GM18505 (cell line): ENCODE data around the gene GUCY1A1.
A peak's percentile ranks its signal among the peaks of the same experiment; 100 is the strongest.

Experiments
- ATAC-seq: cut with Tn5 transposase; IDR thresholded peaks from one replicate; pipeline ENCODE4 v1.9.1; 2021; ENCODE audit not compliant: unreplicated experiment
- POLR2A ChIP-seq: IDR thresholded peaks from 4 replicates; pipeline ENCODE4 v1.6.1; 2011; ENCODE audit warnings: borderline replicate concordance; ENCODE audit not compliant: insufficient read depth, insufficient read length; ENCODE audit errors: extremely low read depth

GUCY1A1 gene

DNA sequence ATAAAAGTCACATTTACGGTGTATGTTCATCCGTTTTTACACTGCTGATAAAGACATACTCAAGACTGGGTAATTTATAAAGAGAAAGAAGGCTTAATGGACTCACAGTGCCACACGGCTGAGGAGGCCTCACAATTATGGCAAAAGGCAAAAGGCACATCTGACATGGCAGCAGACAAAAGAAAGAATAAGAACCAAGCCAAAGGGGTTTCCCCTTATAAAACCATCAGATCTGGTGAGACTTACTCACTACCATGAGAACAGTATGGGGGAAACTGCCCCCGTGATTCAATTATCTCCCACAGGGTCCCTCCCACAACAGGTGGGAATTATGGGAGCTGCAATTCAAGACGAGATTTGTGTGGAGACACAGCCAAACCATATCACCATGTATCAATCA, 84.9 kb downstream of the GUCY1A1 start:
- no peak for TF ChIP-seq POLR2A
- no peak for ATAC-seq

DNA sequence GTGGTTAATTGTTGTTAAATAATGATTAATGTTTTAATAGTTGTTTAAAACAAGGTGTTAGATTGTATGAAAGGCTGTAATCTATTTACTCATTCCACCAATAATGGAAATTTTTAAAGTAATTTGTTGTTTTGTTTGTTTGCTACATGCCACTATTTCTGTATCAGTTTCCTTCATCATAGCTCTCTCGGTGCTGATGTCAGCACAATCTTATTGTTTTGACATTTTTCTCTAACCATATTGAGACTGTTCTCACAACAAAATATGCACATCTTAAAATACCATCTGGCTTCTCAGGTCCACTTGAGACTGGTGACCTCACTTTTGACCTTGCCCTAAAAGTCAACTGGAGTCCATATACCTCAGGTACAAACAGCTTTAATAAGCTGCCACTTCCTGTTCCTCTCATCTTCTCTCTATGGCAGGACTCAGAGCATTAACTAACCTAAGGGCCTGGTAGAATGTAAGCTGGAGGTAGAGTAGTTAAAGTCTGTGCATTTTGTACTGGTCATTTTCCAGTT, 91.2 kb downstream of the GUCY1A1 start:
- ATAC-seq = no peak
- TF ChIP-seq POLR2A = no peak

DNA sequence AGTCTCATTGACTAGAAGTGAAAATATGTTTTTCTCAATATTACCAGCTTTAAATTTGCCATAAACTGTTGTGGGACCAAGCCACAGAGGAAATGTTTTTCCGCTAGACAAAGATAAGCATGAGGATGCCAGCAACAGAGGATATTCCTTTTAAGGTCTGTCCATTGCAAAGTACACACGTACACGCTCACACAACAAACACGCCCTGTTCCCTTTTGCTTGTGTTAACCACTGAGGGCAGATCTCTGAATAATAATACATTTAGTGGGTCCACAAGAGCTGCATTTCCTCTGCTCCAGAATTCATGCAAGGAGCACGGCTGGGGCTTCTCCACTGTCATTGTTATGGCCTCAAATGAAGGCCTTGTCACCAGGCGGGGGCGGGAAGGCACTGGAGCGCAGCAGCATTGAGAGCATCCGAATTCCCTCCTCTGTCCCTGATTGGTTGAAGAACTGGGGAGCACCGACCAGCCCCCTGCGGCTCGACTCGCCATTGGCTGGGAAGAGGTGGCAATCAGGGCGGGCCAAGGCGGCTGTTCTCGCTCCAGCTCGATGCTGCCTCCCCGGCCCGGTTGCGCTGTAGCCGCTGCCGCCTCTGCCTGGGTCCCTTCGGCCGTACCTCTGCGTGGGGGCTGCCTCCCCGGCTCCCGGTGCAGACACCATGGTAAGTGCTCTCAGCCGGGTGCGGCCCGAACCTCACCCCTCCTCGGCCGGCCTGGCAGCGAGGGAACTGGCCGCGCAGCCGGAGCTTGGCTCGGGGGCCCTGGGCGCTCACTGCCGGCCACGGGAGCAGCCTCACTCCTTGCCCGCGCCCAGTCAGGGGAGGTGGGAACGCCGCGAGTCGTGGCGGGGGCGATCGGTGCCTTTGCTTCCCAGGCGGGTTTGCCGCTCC, 92.1 kb downstream of the GUCY1A1 start, which contains the start of gene GUCY1B1:
GUCY1B1 (plus strand) TSS at position 541 of the 891 bp plus-strand sequence; CDS start at position 661, 120 bp downstream.
- ATAC-seq = peak; percentile 98
- no peak for TF ChIP-seq POLR2A

DNA sequence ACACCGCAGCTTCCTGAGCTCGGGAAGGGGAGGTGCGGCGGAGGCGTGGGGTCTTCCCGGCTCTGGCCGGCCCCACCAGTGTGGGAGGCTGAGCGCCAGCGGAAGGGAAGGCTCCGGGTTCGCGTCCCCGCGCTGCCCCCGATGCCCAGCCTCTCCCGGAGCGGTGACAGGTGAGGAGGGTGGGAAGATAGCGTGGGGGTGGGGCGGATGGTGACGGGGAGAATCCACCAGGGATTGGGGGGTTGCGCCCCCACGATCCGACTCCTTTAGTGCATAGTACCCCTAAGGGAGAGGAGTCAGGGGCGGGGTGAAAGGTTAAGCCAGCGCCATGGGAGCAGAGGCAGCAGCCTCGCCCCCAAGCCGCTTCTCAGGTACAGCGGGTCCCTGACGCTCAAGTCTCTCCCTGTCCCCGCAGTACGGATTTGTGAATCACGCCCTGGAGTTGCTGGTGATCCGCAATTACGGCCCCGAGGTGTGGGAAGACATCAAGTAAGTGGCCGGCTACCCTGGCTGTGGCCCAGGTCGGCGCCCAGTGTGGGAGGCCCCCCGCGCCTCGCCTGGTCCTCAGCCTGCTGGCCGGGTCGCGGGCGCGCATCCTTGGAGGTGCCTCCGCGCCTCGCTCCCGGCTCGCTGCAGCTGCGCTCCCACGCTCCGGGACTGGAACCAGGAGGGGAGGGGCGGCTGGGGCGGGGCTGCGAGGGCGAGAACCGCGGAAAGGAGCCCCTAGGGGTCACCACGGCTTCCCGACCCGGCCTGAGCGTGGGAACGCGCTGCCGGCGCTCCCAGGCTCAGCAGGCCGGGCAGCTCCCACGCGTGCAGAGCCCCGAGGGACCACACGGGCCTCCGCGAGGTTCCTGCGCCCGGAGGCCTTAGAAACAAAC, 93.0 kb downstream of the GUCY1A1 start:
- TF ChIP-seq POLR2A = no peak
- peak; percentile 25 for ATAC-seq

DNA sequence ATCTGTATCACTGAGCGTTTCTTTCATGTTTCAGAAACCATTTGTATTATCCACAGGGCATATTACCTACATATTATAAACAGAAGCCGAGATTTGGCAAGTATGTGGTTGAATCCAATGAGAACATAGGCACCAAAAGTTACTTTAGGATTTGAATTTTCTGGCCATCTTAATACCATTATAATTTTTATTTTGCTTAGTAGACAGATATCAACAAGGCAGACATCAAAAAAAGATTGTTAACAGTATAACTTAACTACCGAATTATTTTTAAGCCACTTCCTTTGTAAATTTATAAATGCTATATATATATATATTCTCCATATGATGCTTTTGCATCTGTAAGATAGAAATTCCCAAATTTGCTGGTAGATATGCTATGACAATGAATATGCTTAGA, 94.4 kb downstream of the GUCY1A1 start:
- ATAC-seq = no peak
- no peak for TF ChIP-seq POLR2A

DNA sequence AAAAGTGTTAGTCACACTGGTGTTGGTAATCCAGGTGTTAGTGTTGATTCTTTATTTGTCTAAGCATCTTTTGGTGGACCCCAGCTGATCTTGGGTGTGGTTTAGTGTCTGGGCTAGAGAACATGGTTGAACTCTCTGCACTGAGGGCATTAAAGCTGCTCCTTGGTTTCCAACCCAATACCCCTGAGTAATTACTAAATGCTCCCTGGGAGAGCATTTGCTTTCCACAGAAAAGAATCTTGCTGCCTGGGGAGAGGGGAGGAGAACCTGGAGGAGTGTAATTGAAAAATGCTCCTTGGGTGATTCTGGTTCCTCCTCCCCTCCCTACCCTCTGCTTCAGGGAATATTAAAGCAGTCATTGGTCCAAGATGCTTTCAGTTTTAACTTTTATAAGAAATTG, 95.3 kb downstream of the GUCY1A1 start:
- ATAC-seq = no peak

DNA sequence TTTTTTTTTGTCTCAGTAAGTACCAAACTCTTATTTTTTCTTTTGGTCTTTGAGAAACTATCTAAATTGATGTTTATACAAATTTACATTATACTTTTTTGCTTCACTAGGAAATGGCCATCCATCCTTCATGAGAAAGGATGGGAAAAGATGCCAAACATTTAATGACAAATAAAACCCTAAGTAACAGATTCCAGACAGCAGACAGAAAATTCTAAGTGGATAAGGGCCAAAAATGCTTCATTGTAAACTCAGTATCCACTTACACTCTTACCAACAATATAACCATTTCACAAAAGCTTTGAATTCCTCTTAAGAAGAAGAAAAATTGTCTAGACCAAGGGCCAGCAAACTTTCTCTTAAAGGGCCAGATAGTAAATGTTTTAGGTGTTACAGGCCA, 95.7 kb downstream of the GUCY1A1 start:
- TF ChIP-seq POLR2A = no peak
- no peak for ATAC-seq

More for the DNA sequence above, 95.3 kb downstream of the GUCY1A1 start:
- TF ChIP-seq POLR2A = no peak

DNA sequence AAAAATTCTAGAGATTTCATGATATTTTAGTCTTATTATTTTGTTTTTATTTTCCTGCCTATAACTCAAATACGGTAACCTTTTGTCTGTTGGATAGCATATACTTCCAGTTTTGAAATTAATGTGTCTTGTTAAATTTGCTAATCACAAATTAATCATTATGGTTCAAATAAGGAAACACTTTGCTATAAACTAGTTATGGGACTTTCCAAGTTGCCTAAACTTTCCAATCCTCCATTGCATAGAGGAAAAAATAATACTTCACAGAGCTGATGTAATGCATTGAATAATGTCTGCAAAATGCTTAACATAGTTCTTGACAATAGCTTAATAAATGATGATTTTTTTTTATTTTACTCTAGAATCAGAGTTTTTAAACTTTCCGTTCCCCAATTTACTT, 96.9 kb downstream of the GUCY1A1 start:
- no peak for ATAC-seq
- TF ChIP-seq POLR2A = no peak

DNA sequence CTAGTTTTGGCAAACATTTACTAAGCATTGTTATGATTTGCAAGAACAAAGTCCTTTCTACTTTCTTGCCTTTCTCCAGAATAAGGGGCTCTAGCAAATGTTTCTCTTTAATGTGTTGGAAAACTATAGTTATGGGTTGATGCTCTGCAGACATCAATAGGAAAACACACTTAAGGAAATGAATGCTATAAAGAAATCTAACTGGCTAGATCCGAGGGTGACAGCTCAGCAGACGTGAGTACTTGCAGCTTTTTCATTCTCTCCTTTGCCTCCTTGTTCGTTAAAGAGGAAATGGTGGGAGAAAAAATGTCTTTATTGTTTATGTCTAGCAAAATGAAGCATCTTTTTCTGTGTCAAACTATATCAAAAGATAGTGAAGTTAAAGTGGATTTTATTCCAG, 98.5 kb downstream of the GUCY1A1 start:
- no peak for ATAC-seq
- no peak for TF ChIP-seq POLR2A

DNA sequence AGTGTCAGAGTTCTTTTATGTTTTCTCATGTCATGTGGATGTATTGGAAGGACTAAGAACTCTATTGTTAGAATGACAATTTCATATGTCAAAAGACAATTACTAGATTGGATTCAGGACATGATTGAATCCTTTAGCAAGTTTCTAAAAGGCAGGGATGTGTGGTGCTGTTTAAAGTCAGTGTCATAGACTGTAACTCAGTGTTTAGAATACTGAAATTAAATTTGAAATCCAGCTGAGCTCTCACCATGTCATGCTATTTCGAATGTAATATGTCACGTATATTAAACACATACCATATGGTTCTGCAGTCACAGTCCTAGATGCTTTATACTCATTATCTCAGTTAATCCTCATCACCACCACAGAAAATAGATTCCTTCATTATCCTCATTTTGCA, 100.0 kb downstream of the GUCY1A1 start:
- ATAC-seq = no peak
- TF ChIP-seq POLR2A = no peak

DNA sequence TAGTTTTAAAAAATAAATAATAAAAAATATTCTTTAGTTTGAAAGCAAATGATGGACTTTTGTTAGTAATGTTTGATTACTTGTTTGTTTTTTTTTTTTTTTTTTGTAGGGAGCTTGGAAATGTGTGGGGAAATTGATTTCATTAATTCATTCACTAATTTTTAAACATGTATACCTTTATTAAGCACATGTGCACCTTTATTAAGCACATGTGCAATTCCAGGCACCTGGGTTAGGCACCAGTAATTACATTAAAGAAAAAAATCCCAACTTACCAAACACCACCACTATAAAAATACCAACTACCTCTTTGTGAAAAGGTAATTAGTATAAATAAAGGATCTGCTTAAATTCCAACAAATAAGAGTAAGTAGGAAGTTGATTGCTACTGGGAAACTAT, 101.7 kb downstream of the GUCY1A1 start:
- no peak for ATAC-seq
- no peak for TF ChIP-seq POLR2A

DNA sequence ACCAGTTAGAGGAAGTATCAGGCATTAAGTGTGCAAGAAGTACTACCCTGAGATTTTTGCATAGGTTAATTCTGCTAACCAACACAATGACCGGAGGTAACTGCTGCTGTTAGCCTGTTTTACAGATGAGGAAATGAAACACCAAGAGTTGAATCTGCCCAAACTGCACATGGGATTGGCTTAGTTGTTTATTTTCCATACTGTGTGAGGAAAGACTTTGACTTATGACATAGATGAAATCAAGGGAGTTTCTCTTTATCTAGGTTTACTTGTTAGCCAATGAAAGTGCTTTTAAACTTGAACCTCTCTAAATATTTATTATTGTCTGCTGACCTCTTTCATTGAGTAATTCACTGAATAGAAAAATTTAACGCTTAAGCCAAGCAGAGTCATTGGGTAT, 102.4 kb downstream of the GUCY1A1 start:
- no peak for TF ChIP-seq POLR2A
- peak; percentile 82 for ATAC-seq

DNA sequence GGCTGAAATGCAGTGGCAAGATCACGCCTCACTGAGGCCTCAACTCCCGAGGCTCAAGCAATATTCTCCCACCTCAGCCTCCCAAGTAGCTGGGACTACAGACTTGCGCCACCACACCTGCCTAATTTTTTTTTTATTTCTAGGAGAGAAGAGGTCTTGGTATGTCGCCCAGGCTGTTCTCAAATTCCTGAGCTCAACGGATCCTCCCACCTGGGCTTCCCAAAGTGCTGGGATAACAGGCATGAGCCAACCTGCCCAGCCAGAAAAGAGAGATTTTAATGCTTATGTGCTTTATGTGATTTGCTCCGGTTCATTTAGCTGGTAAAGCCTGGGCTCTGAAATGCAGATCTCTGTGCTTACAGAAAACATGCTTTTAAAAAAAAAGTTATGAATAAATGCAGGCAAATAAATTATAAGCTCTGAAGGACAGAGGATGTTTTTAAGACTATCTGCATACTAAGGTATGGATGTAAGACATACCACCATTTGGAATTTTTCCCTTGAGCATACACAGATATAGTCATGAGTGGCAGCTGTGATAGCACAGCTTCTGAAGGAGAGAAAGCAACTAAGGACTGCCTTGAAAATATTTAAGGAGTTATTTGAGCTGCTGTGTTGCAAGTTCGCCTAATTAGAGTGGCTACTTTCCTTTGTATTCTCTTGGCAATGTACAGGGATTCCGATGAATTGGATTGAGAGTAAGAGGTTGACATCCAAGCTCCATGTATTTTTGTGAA, 106.0 kb downstream of the GUCY1A1 start:
- TF ChIP-seq POLR2A = no peak
- ATAC-seq = no peak

DNA sequence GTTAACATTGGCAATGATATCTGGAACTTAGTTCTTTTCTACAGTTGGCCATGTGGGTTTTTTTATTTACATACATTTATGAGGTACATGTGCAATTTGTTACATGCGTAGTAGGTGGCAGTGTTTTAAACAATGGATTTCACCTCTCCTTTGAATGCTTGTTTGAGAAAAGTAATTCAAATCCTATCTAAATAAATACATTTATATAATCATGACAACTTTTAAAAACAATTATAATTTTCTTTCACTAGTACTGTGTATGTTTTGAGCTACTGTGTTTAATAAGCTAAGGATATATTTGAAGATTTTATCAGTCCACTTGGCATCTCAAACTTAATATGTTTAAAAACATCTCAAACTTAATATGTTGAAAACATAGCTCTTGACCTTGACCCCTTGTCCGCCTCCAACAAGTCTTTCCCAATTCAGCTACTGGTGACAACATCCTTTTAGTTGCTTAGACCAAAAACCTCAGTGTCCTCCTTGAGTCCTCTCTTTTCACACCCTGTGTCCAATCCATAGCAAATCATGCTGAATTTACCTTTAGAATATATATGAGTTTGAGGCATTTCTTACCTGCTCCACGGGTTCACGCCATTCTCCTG, 106.7 kb downstream of the GUCY1A1 start:
- no peak for TF ChIP-seq POLR2A
- no peak for ATAC-seq
